ENCODE measurements around the gene N4BP2. TPM values are rescaled to one million over a fixed set of nuclear protein-coding genes. Genes with fewer than 3 reads are reported as not detected.

N4BP2 gene
- polyA plus RNA-seq, 1 donor = 10.3 TPM

Other genes starting within 250 kb of the N4BP2 start
- gene PDS5A, start 78.9 kb upstream of the N4BP2 start, polyA plus RNA-seq (ENCODE audit: insufficient read length) = 32.4 TPM
- 0.13 TPM for gene RHOH, start 140.2 kb downstream of the N4BP2 start, polyA plus RNA-seq (ENCODE audit: insufficient read length)